Measurements from ENCODE around the gene ARGFX. TPM values are rescaled to one million over a fixed set of nuclear protein-coding genes. Genes with fewer than 3 reads are reported as not detected.

Gene ARGFX
- total RNA-seq, 6 experiments from 2014 or later: not detected

DNA sequence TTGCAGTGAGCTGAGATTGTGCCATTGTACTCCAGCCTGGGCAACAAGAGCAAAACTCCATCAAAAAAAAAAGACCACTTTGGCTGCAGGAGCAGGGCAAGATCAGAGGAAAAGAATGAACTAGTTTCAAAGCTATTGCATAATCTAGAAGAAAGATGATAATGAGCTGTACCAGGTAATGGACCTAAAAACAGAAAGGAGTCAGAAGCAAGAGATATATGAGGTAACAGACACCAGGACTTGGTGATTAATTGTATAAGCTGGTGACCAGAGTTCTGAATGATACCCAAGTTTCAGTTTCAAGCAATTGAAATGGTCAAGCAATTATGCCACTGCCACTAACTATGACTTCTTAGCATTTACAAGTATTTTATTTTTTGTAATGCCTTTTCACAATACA is 24.8 kb upstream of the ARGFX start:
- no peaks in the 10 kb centered on the region for H3K9me3 Mint-ChIP-seq
- TF ChIP-seq, protein P1, sequence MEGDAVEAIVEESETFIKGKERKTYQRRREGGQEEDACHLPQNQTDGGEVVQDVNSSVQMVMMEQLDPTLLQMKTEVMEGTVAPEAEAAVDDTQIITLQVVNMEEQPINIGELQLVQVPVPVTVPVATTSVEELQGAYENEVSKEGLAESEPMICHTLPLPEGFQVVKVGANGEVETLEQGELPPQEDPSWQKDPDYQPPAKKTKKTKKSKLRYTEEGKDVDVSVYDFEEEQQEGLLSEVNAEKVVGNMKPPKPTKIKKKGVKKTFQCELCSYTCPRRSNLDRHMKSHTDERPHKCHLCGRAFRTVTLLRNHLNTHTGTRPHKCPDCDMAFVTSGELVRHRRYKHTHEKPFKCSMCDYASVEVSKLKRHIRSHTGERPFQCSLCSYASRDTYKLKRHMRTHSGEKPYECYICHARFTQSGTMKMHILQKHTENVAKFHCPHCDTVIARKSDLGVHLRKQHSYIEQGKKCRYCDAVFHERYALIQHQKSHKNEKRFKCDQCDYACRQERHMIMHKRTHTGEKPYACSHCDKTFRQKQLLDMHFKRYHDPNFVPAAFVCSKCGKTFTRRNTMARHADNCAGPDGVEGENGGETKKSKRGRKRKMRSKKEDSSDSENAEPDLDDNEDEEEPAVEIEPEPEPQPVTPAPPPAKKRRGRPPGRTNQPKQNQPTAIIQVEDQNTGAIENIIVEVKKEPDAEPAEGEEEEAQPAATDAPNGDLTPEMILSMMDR (IDR thresholded peaks at IDR 0.05): no peak
- no peak overlapping the region for H3K4me3 Mint-ChIP-seq
- H3K27me3 Mint-ChIP-seq (ENCODE audit: insufficient read depth): peaks cover 3% of the 10 kb centered on the region; the same call in 1 of the 2 replicates
- DNase-seq: no peak
- H3K4me1 Mint-ChIP-seq (ENCODE audit: low read depth): peaks cover 36% of the 10 kb centered on the region
- H3K27ac Mint-ChIP-seq: no peak overlapping the region
- 0 out of 2 replicates have a peak, but pooled peaks cover 6% of the 10 kb centered on the region for H3K36me3 Mint-ChIP-seq (ENCODE audit: low read depth)

DNA sequence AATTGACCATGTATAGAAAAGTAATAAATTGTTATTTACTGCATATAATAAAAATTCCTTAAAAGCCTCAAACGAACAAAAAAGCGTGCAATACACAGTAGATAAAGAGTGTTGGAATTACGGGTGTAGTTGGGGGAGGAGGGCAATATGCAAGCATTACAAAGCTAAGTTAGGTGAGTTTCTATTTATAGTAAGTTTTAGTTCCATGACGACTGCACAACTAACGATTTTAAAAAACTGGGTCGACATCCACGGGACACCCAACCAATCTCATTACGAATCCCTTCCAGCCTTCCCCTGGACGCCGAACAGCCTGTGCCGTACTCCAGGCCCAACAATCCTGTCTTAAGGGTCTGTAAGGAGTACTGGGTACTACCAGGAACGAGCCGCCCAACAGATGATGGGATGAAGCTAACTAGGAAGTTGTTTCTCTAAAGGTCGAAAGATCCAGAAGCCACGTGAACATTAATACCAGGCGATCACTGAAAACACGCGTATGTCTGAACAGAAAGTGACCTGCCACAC is 22.6 kb upstream of the ARGFX start:
- TF ChIP-seq, protein P1 (IDR thresholded peaks at IDR 0.05): no peak
- Mint-ChIP-seq H3K9me3 (no peaks in the 10 kb centered on the region), H3K27ac (peak overlapping the region; percentile 96), H3K4me1 (ENCODE audit: low read depth) (peaks cover 29% of the 10 kb centered on the region), H3K27me3 (ENCODE audit: insufficient read depth) (peaks cover 3% of the 10 kb centered on the region; the same call in 1 of the 2 replicates), H3K36me3 (ENCODE audit: low read depth) (0 out of 2 replicates have a peak, but pooled peaks cover 6% of the 10 kb centered on the region), H3K4me3 (peak overlapping the region; percentile 99)
- DNase-seq: peak; percentile 4

DNA sequence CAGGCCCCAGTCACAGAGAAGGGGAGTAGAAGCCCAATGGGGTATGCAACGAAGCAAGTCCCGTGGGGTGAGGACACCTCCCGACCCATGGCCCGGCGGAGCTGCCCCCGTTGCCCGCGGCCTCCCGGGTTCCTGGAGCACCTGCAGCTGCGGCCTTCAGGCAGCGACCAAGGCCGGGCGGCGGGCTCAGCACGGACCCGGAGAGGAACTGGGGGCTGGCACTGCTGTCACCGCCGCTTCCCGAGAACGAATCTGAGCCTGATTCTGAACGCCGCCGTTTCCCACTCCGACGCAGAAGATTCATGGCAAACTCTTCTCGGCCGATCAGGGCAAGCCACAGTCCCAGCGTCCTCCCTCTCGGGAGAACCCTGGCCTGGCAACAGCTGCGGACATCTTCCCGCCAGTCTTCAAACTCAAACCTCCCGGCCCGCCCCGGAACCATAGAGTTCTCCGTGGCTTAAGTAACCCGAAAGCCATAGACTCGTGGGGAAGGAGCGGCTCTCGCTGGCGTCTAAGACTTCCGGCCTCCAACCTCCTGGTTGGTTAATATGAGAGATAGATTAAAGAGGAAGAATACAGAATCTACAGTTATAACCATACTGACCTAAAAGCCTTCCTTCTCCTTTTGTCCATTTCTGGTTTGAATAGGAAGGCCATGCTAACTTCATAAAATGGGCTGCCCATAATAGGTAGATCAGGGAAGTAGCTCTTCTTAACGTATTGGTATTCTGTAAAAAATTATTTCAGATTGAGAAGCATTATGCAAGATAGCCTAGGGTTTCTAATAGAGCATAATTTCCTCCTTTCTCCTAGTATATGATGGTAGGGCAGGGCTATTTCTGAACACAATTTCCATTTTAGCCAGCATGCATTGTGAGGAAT is 21.9 kb upstream of the ARGFX start, which contains the start of gene POLQ:
POLQ (minus strand) TSS at position 415 of the 882 bp plus-strand sequence; CDS start at position 304, 111 bp downstream.
- H3K27ac Mint-ChIP-seq: peak within 1 kb of the TSS; percentile 96
- peaks cover 3% of the 10 kb centered on the region; the same call in 1 of the 2 replicates for H3K27me3 Mint-ChIP-seq (ENCODE audit: insufficient read depth)
- 0 out of 2 replicates have a peak, but pooled peaks cover 6% of the 10 kb centered on the region for H3K36me3 Mint-ChIP-seq (ENCODE audit: low read depth)
- peak; percentile 93 for DNase-seq
- peaks cover 29% of the 10 kb centered on the region for H3K4me1 Mint-ChIP-seq (ENCODE audit: low read depth)
- TF ChIP-seq, protein P1 (IDR thresholded peaks at IDR 0.05): no peak
- H3K4me3 Mint-ChIP-seq: peak within 1 kb of the TSS; percentile 99
- H3K9me3 Mint-ChIP-seq: no peaks in the 10 kb centered on the region

DNA sequence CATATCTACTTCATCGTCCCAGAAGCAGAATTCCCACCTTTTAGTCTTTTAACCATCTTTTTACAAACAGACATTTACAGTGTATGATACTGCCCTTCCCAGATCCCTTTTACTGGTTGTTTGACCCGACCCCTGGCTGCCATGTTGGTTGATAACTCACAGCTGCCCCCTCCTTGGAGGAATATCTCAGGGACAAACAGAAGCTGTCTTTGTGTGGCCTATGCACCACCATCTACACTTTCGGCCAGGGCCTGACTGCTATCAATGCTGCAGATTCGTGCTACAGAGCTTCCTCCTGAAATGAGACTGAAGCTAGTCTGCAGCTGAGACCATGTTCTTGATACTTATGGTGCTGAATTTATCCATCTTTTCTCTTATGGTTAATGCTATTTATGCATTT is 15.4 kb upstream of the ARGFX start:
- TF ChIP-seq, protein P1 (IDR thresholded peaks at IDR 0.05): no peak
- no peaks in the 10 kb centered on the region for H3K36me3 Mint-ChIP-seq (ENCODE audit: low read depth)
- H3K27me3 Mint-ChIP-seq (ENCODE audit: insufficient read depth): peaks cover 1% of the 10 kb centered on the region; the same call in 1 of the 2 replicates
- peaks cover 15% of the 10 kb centered on the region; the same call in 1 of the 2 replicates for H3K4me1 Mint-ChIP-seq (ENCODE audit: low read depth)
- no peak for DNase-seq
- H3K27ac Mint-ChIP-seq: no peak overlapping the region
- no peaks in the 10 kb centered on the region for H3K9me3 Mint-ChIP-seq
- H3K4me3 Mint-ChIP-seq: peak overlapping the region; percentile 67

DNA sequence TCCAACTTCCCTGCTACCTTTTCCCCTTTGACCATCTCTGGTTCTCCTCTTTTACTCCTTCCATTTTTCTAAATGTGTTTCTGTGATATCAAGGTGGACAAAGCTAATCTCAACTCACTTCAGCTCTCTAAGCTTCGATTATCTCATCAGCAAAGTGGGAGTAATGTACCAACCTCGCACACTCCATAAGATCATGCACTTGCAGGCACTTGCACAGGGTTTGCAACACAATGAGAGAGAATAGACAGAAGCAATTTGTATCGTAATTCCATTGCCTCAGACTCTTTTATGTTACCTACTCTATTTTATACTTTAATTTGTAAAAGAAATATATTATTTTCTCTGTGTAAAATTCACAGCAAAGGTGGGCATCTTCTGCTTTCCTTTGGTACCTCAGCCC is 15.0 kb upstream of the ARGFX start:
- H3K27me3 Mint-ChIP-seq (ENCODE audit: insufficient read depth): peaks cover 1% of the 10 kb centered on the region; the same call in 1 of the 2 replicates
- H3K27ac Mint-ChIP-seq: no peak overlapping the region
- TF ChIP-seq, protein P1 (IDR thresholded peaks at IDR 0.05): no peak
- no peak overlapping the region; the same call in none of the 2 replicates for H3K4me3 Mint-ChIP-seq
- no peaks in the 10 kb centered on the region for H3K36me3 Mint-ChIP-seq (ENCODE audit: low read depth)
- H3K9me3 Mint-ChIP-seq: no peaks in the 10 kb centered on the region
- DNase-seq: no peak
- H3K4me1 Mint-ChIP-seq (ENCODE audit: low read depth): peaks cover 15% of the 10 kb centered on the region; the same call in 1 of the 2 replicates
